ENCODE data around the gene KLF2. TPM values are rescaled to one million over a fixed set of nuclear protein-coding genes. Genes with fewer than 3 reads are reported as not detected.

Gene KLF2
- total RNA-seq, 3 donors from 2014 or later, result 12.0 to 23.3 (median 21.8) TPM

DNA sequence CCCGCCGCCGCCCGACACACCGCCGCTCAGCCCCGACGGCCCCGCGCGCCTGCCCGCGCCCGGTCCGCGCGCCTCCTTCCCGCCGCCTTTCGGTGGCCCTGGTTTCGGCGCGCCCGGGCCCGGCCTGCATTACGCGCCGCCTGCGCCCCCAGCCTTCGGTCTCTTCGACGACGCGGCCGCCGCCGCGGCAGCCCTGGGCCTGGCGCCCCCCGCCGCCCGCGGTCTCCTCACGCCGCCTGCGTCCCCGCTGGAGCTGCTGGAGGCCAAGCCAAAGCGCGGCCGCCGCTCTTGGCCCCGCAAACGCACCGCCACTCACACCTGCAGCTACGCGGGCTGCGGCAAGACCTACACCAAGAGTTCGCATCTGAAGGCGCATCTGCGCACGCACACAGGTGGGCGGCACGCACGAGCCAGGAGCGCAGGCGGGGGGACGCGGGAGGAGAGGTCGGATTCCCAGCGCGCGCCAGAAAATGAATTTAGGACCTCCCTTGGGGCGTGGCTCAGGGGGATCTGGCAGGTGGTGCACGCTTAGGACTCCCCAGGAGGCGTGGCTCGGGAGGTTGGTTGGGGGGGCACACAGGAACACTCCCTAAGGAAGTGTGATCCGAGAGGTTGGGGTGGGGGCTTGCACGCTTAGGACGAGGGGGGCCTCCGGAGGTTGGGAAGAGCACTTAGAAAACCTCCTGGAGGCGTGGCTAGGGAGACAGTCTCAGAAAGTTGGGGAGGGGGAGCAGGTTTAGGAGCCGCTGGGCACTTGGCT lies 1.2 kb downstream of the KLF2 start:
- H3K4me1 ChIP-seq, result no peaks in the 10 kb centered on the region
- TF ChIP-seq POLR2AphosphoS5 (IDR thresholded peaks at IDR 0.05), result peak in 2 of 3 donors; percentile 14 to 70
- TF ChIP-seq, protein P1, sequence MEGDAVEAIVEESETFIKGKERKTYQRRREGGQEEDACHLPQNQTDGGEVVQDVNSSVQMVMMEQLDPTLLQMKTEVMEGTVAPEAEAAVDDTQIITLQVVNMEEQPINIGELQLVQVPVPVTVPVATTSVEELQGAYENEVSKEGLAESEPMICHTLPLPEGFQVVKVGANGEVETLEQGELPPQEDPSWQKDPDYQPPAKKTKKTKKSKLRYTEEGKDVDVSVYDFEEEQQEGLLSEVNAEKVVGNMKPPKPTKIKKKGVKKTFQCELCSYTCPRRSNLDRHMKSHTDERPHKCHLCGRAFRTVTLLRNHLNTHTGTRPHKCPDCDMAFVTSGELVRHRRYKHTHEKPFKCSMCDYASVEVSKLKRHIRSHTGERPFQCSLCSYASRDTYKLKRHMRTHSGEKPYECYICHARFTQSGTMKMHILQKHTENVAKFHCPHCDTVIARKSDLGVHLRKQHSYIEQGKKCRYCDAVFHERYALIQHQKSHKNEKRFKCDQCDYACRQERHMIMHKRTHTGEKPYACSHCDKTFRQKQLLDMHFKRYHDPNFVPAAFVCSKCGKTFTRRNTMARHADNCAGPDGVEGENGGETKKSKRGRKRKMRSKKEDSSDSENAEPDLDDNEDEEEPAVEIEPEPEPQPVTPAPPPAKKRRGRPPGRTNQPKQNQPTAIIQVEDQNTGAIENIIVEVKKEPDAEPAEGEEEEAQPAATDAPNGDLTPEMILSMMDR (IDR thresholded peaks at IDR 0.05), result no peak
- no peak for TF ChIP-seq POLR2A (IDR thresholded peaks at IDR 0.05)
- H3K27ac ChIP-seq, result peak overlapping the region; percentile 69 to 98
- intact Hi-C loops (cut with DNase I; ENCODE audit: low total_unique reads), result no loop called here
- H3K36me3 ChIP-seq, result no peaks in the 10 kb centered on the region
- H3K4me3 ChIP-seq, result peak overlapping the region; percentile 80 to 97 (median 94)
- DNase-seq (ENCODE audit: low spot score in 2 of 2), result no peak
- no peaks in the 10 kb centered on the region for H3K27me3 ChIP-seq
- H3K9me3 ChIP-seq, result no peaks in the 10 kb centered on the region

DNA sequence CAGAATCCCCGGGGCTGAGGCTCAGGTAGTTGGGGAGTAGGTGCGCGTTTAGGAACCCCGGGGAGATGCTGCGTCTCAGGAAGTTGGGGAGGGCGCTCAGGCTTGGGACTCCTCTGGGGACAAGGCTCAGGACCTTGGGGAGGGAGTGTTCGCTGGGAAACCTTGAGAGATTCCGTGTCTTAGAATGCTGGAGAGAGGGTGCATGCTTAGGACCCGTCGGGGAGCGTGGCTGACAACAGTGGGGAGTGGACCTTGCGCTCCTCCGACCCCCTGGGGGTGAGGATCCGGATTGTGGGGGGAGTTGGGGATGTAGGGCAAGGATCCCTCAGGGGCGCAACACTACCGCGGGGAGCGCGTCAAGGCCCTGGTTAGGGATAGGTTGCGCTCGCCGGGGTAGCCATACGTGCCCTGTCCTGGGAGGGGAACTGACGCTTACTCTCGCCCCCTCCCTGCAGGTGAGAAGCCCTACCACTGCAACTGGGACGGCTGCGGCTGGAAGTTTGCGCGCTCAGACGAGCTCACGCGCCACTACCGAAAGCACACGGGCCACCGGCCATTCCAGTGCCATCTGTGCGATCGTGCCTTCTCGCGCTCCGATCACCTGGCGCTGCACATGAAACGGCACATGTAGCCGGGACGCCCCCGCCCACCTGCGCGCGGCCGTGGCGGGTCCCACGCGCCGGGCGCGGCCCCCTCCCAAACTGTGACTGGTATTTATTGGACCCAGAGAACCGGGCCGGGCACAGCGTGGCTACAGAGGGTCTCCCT lies 2.0 kb downstream of the KLF2 start:
- no peaks in the 10 kb centered on the region for H3K36me3 ChIP-seq
- intact Hi-C loops (cut with DNase I; ENCODE audit: low total_unique reads), result no loop called here
- no peak for TF ChIP-seq POLR2A (IDR thresholded peaks at IDR 0.05)
- peak in 1 of 3 donors; percentile 58 for TF ChIP-seq POLR2AphosphoS5 (IDR thresholded peaks at IDR 0.05)
- TF ChIP-seq, protein P1 (IDR thresholded peaks at IDR 0.05), result no peak
- peak overlapping the region; percentile 69 to 98 for H3K27ac ChIP-seq
- no peaks in the 10 kb centered on the region for H3K9me3 ChIP-seq
- no peaks in the 10 kb centered on the region for H3K27me3 ChIP-seq
- no peaks in the 10 kb centered on the region for H3K4me1 ChIP-seq
- peak overlapping the region; percentile 80 to 97 (median 94) for H3K4me3 ChIP-seq
- no peak for DNase-seq (ENCODE audit: low spot score in 2 of 2)

DNA sequence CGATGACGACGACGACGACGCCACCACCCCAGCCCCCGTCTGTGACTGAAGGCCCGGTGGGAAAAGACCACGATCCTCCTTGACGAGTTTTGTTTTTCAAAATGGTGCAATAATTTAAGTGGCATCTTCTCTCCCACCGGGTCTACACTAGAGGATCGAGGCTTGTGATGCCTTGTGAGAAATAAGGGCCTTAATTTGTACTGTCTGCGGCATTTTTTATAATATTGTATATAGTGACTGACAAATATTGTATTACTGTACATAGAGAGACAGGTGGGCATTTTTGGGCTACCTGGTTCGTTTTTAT lies 2.5 kb downstream of the KLF2 start:
- intact Hi-C loops (cut with DNase I; ENCODE audit: low total_unique reads), result no loop called here
- Histone ChIP-seq H3K4me3 (peak overlapping the region; percentile 80 to 97 (median 94)), H3K4me1 (no peaks in the 10 kb centered on the region), H3K27ac (peak overlapping the region; percentile 69 to 98), H3K36me3 (no peaks in the 10 kb centered on the region), H3K27me3 (no peaks in the 10 kb centered on the region), H3K9me3 (no peaks in the 10 kb centered on the region)
- DNase-seq (ENCODE audit: low spot score in 2 of 2), result no peak
- no peak for TF ChIP-seq POLR2AphosphoS5 (IDR thresholded peaks at IDR 0.05)
- TF ChIP-seq, protein P1 (IDR thresholded peaks at IDR 0.05), result no peak
- no peak for TF ChIP-seq POLR2A (IDR thresholded peaks at IDR 0.05)

DNA sequence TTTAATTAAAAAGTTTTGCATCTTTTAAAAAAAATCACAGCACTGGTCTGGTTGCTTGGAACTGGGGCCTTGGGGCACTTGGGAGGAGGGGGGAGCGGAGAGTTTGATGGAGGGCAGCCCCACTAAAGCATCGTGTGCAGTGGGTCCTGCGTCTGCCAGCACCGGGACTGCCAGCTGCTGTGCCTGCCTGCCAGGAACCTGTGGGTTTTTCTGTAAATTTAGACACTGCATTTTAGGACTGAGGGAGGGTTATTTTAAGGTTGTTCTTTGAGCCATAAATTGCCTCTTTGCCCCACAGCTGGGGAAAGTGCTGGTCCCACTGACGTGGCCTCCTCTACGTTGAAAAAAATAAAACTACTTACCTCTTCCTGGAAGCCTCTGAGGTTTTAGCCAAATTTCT lies 2.9 kb downstream of the KLF2 start:
- no peaks in the 10 kb centered on the region for H3K9me3 ChIP-seq
- TF ChIP-seq, protein P1 (IDR thresholded peaks at IDR 0.05), result no peak
- no peak for TF ChIP-seq POLR2AphosphoS5 (IDR thresholded peaks at IDR 0.05)
- TF ChIP-seq POLR2A (IDR thresholded peaks at IDR 0.05), result no peak
- peak overlapping the region; percentile 69 to 98 for H3K27ac ChIP-seq
- intact Hi-C loops (cut with DNase I; ENCODE audit: low total_unique reads), result no loop called here
- H3K36me3 ChIP-seq, result no peaks in the 10 kb centered on the region
- H3K27me3 ChIP-seq, result no peaks in the 10 kb centered on the region
- peak overlapping the region; percentile 80 to 97 (median 94) for H3K4me3 ChIP-seq
- H3K4me1 ChIP-seq, result no peaks in the 10 kb centered on the region
- DNase-seq (ENCODE audit: low spot score in 2 of 2), result no peak
